Right lobe of liver (tissue), 6 donors: ENCODE data around the gene ANXA6. TPM values are rescaled to one million over a fixed set of nuclear protein-coding genes. Genes with fewer than 3 reads are reported as not detected.

Experiments used
- ATAC-seq, 4 donors: fragments of 200-7000 bp; cut with Tn5 transposase; one replicate each; pipeline ENCODE4 v1.9.1; 2020; ENCODE audit warnings: mild to moderate bottlenecking in 4 of 4, moderate library complexity in 4 of 4
- DNase-seq, 3 donors: peaks; one replicate each; pipeline ENCODE4 v3.0.0-alpha.2; 2020
- H3K27ac ChIP-seq, 3 donors: fragments of 200-600 bp; one replicate each; pipeline ENCODE4 v1.8.0; 2022
- H3K27me3 ChIP-seq, 2 donors: fragments of 200-600 bp; one replicate each; pipeline ENCODE4 v1.8.0; 2022
- H3K36me3 ChIP-seq, 4 donors: fragments of 200-600 bp; sonication (generic) in 1 of 4; one replicate each; pipeline versions ENCODE4 v1.5.1 to v1.8.0; 2017 to 2022; ENCODE audit warnings: control low read depth in 1 of 4
- H3K4me1 ChIP-seq, 4 donors: fragments of 200-600 bp; sonication (generic) in 1 of 4; one replicate each; pipeline versions ENCODE4 v1.5.1 to v1.8.0; 2017 to 2022; ENCODE audit warnings: control low read depth in 1 of 4
- H3K4me3 ChIP-seq, 3 donors: fragments of 200-600 bp; one replicate each; pipeline ENCODE4 v1.8.0; 2022
- H3K9me3 ChIP-seq, 4 donors: fragments of 200-600 bp; sonication (generic) in 1 of 4; one replicate each; pipeline versions ENCODE4 v1.5.1 to v1.8.0; 2017 to 2022; ENCODE audit warnings: control low read depth in 1 of 4
- POLR2A ChIP-seq: fragments of 450-650 bp; IDR thresholded peaks from one replicate; pipeline ENCODE4 v1.6.1; 2017; ENCODE audit warnings: antibody characterized with exemption, mild to moderate bottlenecking
- WGBS: methylation state at CpG from one replicate; pipeline ENCODE4 v1.1.6; 2018; ENCODE audit warnings: low coverage, low lambda C conversion rate; ENCODE audit not compliant: insufficient coverage; ENCODE audit errors: missing lambda C conversion rate; 5-methylcytosine and 5-hydroxymethylcytosine counted together
- intact Hi-C, 2 donors: fragments of 100-400 bp; cut with DNase I; formaldehyde crosslinking; loops; one replicate each; pipeline versions ENCODE4 v1.11.2 to v1.14.1; 2022
- total RNA-seq, 6 experiments: library from RNA; depleted of rRNA in 2 of 6; stranded (reverse); fragments of >200 nt in 2 of 6; fragmentation: NEBNext Ultra II Directional in 3 of 6; extraction: Animal tissue kit (Norgen Biotek cat#: 25700) in 3 of 6; gene quantifications; one replicate each; pipeline versions ENCODE4 v1.1.0 to v1.2.4, GENCODE V29; 2016 to 2023
- TF ChIP-seq, protein P1 (sequence below), 4 donors: fragments of 200-600 bp in 3 of 4; fragments of 450-650 bp in 1 of 4; IDR thresholded peaks; one replicate each; pipeline versions ENCODE4 v1.5.1 to v1.8.0; 2016 to 2022; ENCODE audit warnings: antibody characterized with exemption in 4 of 4, mild to moderate bottlenecking in 2 of 4
- donor health status: DM: no; HTN: yes; CAD: no.
- donor health status: DM: no; HTN: no; CAD: no.
- donor health status: DM: no; HTN: no; CAD: no.
- donor health status: DM: no; HTN: yes; CAD: no.
- donor health status: DM: no; HTN: yes; CAD: no.

Gene ANXA6
- total RNA-seq, 6 experiments from 2014 or later, result 143 to 236 (median 165) TPM

DNA sequence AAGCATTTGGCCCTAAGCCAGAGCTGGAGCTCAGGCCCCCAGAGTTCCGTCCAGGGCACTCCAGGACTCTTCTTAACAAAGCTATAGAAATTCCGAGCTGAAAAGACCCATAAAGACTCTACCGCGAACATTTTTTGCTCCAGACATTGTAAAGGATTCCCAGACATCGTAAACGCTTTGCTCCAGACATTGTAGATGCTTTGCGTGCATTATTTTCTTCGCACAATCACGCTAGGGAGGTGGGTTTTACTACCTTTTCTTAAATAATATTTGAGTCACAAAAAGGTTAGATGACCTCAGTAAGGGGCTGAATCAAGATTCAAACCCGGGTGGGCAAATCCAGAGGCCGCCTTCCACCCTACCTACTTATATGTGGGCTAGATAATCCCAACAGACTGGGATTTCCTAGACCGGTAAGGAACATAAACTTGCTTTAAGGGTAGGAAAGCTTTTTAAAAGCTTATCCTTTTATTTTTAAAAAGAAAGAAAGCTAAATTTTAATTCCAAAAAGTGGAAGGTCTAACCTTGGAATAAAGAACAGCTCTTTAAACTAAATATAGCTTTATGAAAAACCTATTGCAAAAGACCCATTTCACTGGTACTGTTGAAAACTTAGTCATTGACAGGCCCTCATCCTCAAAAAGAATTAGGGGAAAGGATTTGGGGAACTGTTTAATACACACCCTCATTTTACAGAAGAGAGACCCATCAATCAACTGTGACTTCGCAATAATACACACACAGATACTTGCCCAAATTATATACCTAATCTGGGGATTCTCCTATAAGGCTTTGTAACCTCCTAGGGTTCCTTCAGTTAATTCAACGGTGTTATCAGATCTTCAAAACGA, 75.9 kb downstream of the ANXA6 start:
- Histone ChIP-seq H3K27me3 (no peaks in the 10 kb centered on the region), H3K9me3 (no peaks in the 10 kb centered on the region), H3K4me3 (peak overlapping the region; percentile 65 to 96 (median 92)), H3K27ac (peak overlapping the region; percentile 96 to 99 (median 99)), H3K4me1 (peaks cover 0 to 63% (median 27%) of the 10 kb centered on the region in 4 donors), H3K36me3 (no peaks in the 10 kb centered on the region)
- intact Hi-C loops, result no loop called here
- DNase-seq (no peak), ATAC-seq (no peak)
- 12% methylated on average over 14 of the region's 15 CpGs for WGBS
- TF ChIP-seq, protein P1, sequence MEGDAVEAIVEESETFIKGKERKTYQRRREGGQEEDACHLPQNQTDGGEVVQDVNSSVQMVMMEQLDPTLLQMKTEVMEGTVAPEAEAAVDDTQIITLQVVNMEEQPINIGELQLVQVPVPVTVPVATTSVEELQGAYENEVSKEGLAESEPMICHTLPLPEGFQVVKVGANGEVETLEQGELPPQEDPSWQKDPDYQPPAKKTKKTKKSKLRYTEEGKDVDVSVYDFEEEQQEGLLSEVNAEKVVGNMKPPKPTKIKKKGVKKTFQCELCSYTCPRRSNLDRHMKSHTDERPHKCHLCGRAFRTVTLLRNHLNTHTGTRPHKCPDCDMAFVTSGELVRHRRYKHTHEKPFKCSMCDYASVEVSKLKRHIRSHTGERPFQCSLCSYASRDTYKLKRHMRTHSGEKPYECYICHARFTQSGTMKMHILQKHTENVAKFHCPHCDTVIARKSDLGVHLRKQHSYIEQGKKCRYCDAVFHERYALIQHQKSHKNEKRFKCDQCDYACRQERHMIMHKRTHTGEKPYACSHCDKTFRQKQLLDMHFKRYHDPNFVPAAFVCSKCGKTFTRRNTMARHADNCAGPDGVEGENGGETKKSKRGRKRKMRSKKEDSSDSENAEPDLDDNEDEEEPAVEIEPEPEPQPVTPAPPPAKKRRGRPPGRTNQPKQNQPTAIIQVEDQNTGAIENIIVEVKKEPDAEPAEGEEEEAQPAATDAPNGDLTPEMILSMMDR (IDR thresholded peaks at IDR 0.05), result no peak
- no peak for TF ChIP-seq POLR2A

DNA sequence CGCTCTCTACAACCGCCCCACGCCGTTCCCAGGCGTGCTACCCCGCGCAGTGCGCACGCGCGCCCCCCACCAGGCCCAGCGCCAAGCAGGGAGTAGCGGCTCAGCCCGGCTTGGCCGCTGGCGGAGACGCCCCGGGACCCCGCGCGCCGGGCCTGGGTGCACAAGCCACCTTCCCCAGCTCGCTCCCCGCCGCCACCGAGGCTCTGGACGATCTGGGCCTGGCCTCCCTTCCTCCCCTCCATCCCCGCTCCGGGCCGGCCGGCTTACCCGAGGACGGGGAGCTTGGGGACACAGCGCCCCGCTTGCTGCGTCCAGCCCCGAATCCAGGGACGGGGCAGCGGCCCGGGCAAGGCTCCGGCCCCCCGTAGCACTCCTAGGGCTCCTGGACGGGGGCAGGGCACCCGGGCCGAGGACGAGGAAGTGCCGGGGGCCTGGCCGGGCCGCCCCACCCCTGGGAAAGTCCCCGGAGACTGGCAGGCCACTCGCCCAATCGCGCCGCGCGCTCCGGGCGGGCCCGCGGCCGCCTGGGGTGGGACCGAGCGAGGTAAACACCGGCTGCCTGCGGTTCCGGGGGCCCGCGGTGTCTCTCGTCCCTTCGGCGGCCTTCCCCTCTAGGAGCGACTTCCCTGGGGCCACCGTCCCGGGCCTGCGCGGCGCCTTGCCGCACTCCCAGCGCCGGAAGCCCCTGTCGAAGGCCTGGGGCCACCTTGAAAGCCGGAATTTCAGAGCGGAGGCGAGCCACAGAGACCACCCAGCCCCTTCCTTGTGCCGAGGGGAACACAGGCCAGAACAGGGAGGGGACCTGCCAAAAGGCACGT, 76.8 kb downstream of the ANXA6 start, which contains the start of gene TNIP1:
Gene TNIP1, minus strand, starts transcription at position 422 of the 818 bp plus-strand sequence. CDS start 15,939 bp downstream, outside the sequence.
- no peaks in the 10 kb centered on the region for H3K9me3 ChIP-seq
- ATAC-seq (peak; percentile 76 to 93 (median 88)), DNase-seq (peak; percentile 98)
- intact Hi-C loops, result no loop called here
- H3K4me3 ChIP-seq, result peak within 1 kb of the TSS; percentile 65 to 96 (median 92)
- peak within 1 kb of the TSS; percentile 96 to 99 (median 99) for H3K27ac ChIP-seq
- peaks cover 0 to 63% (median 31%) of the 10 kb centered on the region in 4 donors for H3K4me1 ChIP-seq
- no peaks in the 10 kb centered on the region for H3K27me3 ChIP-seq
- no peaks in the 10 kb centered on the region for H3K36me3 ChIP-seq
- TF ChIP-seq, protein P1 (IDR thresholded peaks at IDR 0.05), result peak in 2 of 4 donors; percentile 5 to 6
- peak; percentile 87 for TF ChIP-seq POLR2A
- 0% methylated on average over 4 of the region's 86 CpGs for WGBS

DNA sequence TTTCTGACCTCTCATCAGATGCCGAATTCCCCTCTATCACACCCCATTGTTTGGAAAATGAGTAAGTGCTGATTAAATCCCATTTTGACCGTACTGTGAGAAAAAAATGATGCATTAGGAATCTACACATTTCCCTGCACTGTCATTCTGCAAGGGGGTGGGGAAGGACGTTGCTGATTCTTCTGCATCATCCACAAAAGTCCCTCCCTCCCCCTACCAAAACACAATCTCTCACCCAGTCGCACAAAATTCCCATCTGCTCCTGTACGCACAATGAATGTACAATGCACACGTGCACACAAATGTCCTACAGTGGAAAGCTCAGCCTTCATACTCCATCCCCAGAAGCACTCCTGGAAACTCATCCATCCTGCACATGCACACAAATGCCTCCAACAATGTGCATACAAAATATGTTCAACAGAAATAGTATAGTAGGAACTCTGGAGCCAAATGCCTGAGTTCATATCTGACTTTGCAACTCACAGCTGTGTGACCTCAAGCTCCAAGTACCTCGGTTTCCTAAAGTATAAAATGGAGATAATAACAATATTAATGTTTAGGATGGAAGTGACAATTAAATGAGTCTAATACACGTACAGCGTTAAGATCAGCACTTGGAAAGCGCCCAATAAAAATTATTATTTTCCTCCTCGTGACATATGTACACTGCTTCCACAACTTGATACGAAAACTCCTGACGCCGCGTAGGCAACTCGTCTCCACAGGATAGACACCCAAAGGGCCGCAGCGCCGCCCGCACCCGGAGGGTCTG, 77.6 kb downstream of the ANXA6 start:
- intact Hi-C loops, result no loop called here
- Histone ChIP-seq H3K27ac (peak overlapping the region; percentile 96 to 99 (median 99)), H3K27me3 (no peaks in the 10 kb centered on the region), H3K36me3 (no peaks in the 10 kb centered on the region), H3K9me3 (no peaks in the 10 kb centered on the region), H3K4me3 (peak overlapping the region; percentile 65 to 96 (median 92)), H3K4me1 (peaks cover 0 to 61% (median 31%) of the 10 kb centered on the region in 4 donors)
- ATAC-seq (peak in 1 of 4 donors; percentile 5), DNase-seq (no peak)
- no peak for TF ChIP-seq POLR2A
- TF ChIP-seq, protein P1 (IDR thresholded peaks at IDR 0.05), result no peak
- under 1% methylated on average over 16 of the region's 21 CpGs for WGBS
